Natural killer cell treated with Interleukin-12 subunit alpha and Interleukin-12 subunit beta and Interleukin-15 and Interleukin-18, amount 100 ng/mL, for 72 hours (primary cell): ENCODE data around the gene TMEM53. TPM values are rescaled to one million over a fixed set of nuclear protein-coding genes. Genes with fewer than 3 reads are reported as not detected.
A peak's percentile ranks its signal among the peaks of the same experiment; 100 is the strongest.

ENCODE experiments used
- ATAC-seq, 2 donors: fragments of 150-1000 bp; cut with Tn5 transposase in 1 of 2; sonication (Bioruptor Pico), chemical (Tn5 transposase) in 1 of 2; 2 replicates each; pipeline ENCODE4 v1.10.0; 2021
- DNase-seq: peaks from one replicate; pipeline ENCODE4 v3.0.0; 2022; ENCODE audit warnings: low spot score
- H3K27ac Mint-ChIP-seq, 2 donors: 1 replicate in 1 of 2; 2 replicates in 1 of 2; pipeline ENCODE4 v1.8.0; 2022; ENCODE audit warnings: mixed read lengths in 2 of 2, mild to moderate bottlenecking in 1 of 2, moderate library complexity in 1 of 2
- H3K27me3 Mint-ChIP-seq, 2 donors: 1 replicate in 1 of 2; 2 replicates in 1 of 2; pipeline ENCODE4 v1.8.0; 2022; ENCODE audit warnings: mixed read lengths in 2 of 2
- H3K36me3 Mint-ChIP-seq: one replicate; pipeline ENCODE4 v1.8.0; 2022; ENCODE audit warnings: mixed read lengths
- H3K4me1 Mint-ChIP-seq, 2 donors: 1 replicate in 1 of 2; 2 replicates in 1 of 2; pipeline ENCODE4 v1.8.0; 2022; ENCODE audit warnings: low read depth in 2 of 2, mixed read lengths in 2 of 2, mild to moderate bottlenecking in 1 of 2
- H3K4me3 Mint-ChIP-seq: one replicate; pipeline ENCODE4 v1.8.0; 2022; ENCODE audit warnings: mixed read lengths
- H3K9me3 Mint-ChIP-seq: 2 replicates; pipeline ENCODE4 v1.8.0; 2022; ENCODE audit warnings: mixed read lengths
- total RNA-seq, 2 donors: library from RNA; stranded (reverse); gene quantifications; one replicate each; pipeline ENCODE4 v1.2.3, GENCODE V29; 2022

Gene TMEM53
- total RNA-seq, 2 donors from 2014 or later: 2.8 to 3.8 TPM

DNA sequence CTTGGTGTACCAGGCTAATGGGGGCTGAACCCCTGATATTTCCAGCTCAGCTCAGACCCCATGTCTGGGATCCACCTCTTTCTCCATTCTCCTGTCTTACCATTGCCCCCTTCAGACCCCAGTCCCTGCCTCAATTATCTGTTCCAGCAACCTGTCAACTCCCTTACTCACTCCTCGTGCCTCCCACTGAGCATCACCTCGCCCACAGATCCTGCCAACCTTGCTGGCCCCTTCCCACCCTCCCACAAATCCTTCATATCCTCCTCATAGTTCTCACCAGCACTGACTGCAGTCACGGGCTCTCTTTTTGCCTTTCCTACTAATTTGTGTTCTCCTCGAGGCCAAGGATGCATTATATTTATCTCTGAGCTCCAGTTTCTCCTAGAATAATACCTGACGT, 62.9 kb downstream of the TMEM53 start:
- Mint-ChIP-seq H3K4me3 (no peak overlapping the region), H3K4me1 (no peaks in the 10 kb centered on the region), H3K27me3 (peaks cover 0 to 3% of the 10 kb centered on the region in 2 donors), H3K36me3 (no peaks in the 10 kb centered on the region), H3K9me3 (no peaks in the 10 kb centered on the region), H3K27ac (no peak overlapping the region)
- DNase-seq (no peak), ATAC-seq (no peak)

DNA sequence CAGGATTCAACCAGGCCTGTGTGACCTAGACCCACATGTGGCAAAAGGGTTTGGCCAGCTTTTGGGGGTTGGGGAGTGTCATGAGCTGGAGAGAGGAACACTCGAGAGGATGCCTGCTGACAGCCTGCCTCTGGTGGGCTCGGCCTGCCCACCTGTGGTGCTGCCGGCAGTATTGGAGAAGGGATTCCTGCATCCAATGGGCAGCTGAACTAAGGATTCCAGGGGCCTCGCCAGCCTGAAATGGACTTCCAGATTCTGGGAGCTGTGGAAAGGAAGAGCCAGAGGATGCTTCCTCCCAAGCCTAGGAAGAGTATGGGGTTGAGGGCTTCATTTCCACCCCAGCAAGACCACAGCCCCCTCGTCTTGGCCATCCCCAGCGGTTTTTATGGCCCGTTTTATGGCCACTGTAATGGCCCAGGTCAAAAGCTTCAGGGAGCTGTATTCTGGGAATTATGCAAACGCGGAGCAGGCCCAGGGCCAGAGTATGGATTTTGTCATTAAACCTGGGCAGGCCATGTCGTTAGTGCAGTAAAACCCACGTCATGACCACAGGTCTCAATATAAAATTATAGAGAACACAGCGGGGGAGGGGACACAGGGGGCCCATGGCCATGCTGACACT, 63.6 kb downstream of the TMEM53 start:
- H3K9me3 Mint-ChIP-seq: no peaks in the 10 kb centered on the region
- no peaks in the 10 kb centered on the region for H3K36me3 Mint-ChIP-seq
- DNase-seq: no peak
- ATAC-seq: no peak
- H3K27ac Mint-ChIP-seq: no peak overlapping the region
- peaks cover 0 to 3% of the 10 kb centered on the region in 2 donors for H3K27me3 Mint-ChIP-seq
- H3K4me3 Mint-ChIP-seq: no peak overlapping the region
- H3K4me1 Mint-ChIP-seq: no peaks in the 10 kb centered on the region

DNA sequence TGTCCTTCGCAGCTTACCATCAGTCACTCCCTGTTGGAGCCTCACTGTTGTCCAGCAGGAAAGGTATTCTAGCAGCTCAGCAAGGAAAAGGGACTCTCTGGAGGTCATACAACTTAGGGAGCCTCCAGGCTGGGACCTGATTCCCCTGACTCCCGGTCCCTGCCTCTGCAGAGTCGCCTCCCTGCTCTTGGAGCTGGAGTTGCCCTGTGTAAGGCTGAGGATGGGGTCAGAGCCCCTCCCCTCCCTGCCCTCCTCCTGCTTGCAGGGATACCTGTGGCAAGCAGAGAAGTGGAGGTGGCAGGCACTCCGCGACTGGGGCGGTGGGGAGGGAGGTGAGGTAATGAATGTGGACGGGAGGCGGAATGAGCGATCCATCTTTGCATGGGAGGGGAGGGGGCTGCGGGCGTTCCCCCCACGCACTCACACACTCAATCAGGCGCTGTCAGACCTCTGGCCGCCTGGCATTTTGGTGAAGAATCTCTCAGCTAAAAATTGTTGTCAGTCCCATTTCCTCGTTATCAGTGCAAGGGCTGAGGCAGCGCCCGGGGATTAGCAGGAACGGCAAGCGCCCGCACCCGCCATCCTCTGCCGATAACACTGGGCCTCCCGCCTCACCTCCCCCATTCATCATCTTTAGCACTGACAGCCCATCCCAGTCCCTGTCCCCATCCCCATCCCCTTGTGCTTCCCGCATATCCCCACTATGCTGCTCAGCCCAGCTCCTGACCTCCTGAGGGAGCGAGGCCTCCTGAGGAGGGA, 64.3 kb downstream of the TMEM53 start:
- Mint-ChIP-seq H3K4me1 (no peaks in the 10 kb centered on the region), H3K36me3 (no peaks in the 10 kb centered on the region)
- peak in 1 of 2 donors; percentile 25 for ATAC-seq

DNA sequence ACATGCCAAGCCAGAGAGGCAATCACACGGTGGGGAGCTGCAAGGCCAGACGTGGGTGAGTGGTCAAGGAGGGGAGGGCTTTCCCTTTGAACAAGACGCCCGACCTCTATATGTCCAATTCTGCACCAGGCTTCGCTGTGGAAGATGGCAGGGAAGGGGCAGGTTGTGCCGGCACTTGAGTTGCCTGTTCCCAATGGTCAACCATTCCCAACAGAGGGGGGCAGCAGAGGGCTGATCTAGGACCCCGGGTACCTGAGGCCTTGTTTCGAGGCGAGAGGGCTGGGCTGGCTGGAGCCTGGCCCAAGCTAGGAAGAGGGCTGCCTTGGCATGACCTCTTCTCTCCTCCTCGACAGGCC, 64.9 kb downstream of the TMEM53 start:
- Mint-ChIP-seq H3K4me1 (no peaks in the 10 kb centered on the region), H3K27ac (no peak overlapping the region), H3K9me3 (no peaks in the 10 kb centered on the region), H3K4me3 (no peak overlapping the region), H3K27me3 (peaks cover 0 to 3% of the 10 kb centered on the region in 2 donors), H3K36me3 (no peaks in the 10 kb centered on the region)
- ATAC-seq (peak in 1 of 2 donors; percentile 10), DNase-seq (no peak)

More for the DNA sequence above, 64.3 kb downstream of the TMEM53 start:
- H3K27ac Mint-ChIP-seq: no peak overlapping the region
- H3K4me3 Mint-ChIP-seq: no peak overlapping the region
- H3K9me3 Mint-ChIP-seq: no peaks in the 10 kb centered on the region
- no peak for DNase-seq
- peaks cover 0 to 3% of the 10 kb centered on the region in 2 donors for H3K27me3 Mint-ChIP-seq

DNA sequence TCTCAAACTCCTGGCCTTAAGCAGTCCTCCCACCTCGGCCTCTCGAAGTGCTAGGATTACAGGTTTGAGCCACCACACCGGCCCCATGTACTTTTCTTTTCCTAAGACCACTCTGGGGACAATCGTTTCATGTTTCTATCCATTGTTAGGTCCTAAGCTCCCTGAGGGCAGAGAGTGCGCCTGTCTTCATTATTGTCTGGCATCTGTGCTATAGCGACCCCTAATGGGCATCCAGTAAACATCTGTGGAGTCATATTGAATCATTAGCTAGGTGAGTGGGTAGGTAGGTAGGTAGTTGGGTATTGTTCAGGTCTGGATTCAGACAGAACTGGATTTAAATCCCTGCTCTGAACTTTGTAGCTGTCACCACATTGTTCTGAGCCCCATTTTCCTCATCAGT, 66.1 kb downstream of the TMEM53 start:
- Mint-ChIP-seq H3K9me3 (no peaks in the 10 kb centered on the region), H3K27me3 (peaks cover 0 to 3% of the 10 kb centered on the region in 2 donors), H3K36me3 (no peaks in the 10 kb centered on the region), H3K27ac (no peak overlapping the region), H3K4me3 (no peak overlapping the region), H3K4me1 (no peaks in the 10 kb centered on the region)
- DNase-seq (no peak), ATAC-seq (no peak)

DNA sequence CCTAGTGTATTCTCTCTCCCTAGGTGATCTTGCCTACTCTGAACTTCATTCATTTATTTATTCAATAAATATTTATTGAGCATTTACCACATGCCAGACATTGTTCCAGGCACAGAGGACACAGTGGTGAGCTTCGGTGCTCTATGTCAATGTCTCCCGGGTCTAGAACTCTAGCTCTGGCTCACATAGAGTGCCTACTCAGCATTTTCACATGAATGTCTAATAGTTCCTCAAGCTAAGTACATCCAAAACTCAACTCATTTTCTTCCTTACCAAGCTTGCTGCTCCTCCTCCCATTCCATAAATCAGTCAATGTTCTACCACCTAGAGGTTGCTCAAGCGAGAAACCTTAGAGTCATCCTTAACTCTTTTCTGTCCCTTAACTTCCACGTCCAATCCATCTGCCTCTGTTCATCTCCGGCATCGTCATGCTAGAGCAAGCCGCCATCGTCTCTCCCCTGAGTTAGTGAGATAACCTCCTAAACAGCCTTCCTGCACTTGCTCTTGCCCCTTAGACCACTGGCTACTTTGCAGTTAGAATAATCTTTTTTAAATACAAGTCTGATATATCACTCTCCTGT, 67.5 kb downstream of the TMEM53 start:
- no peaks in the 10 kb centered on the region for H3K9me3 Mint-ChIP-seq
- no peaks in the 10 kb centered on the region for H3K36me3 Mint-ChIP-seq
- ATAC-seq: no peak
- no peak overlapping the region for H3K27ac Mint-ChIP-seq
- no peak overlapping the region for H3K4me3 Mint-ChIP-seq
- H3K27me3 Mint-ChIP-seq: peaks cover 0 to 3% of the 10 kb centered on the region in 2 donors
- H3K4me1 Mint-ChIP-seq: no peaks in the 10 kb centered on the region
- DNase-seq: no peak

DNA sequence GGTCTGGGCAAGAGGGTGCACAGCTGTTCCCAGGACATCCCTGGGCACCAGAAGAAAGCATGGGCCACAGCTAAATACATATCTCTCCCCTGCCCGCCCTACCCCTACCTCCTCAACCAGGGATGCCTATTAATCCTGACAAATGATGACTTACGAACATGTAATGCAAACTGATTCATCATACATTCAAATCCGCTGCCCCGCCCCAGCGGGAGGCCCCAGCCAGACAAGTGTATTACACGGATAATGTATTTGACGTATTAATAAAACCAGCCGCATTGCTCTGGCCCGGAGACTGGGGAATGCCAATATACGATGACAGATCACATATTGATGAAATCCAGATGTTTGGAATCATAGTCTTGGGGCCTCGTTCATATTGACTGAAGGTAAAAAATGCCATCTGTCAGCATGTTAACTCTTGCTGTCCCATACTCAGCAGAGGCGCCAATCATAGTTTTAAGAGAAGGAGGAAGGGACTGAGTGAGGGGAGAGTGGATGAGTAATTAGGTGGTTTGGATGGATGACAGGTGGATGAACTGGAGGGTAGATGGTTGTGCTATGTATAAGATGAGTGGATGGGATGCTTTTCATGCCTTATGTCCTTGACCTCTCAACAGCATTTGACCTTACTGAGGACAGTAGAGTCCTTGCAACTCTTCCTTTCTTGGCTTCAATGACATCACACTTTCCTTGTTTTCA, 68.2 kb downstream of the TMEM53 start:
- no peak overlapping the region for H3K27ac Mint-ChIP-seq
- no peak overlapping the region for H3K4me3 Mint-ChIP-seq
- ATAC-seq (no peak), DNase-seq (no peak)
- no peaks in the 10 kb centered on the region for H3K9me3 Mint-ChIP-seq
- no peaks in the 10 kb centered on the region for H3K4me1 Mint-ChIP-seq
- H3K27me3 Mint-ChIP-seq: peaks cover 0 to 3% of the 10 kb centered on the region in 2 donors
- no peaks in the 10 kb centered on the region for H3K36me3 Mint-ChIP-seq

DNA sequence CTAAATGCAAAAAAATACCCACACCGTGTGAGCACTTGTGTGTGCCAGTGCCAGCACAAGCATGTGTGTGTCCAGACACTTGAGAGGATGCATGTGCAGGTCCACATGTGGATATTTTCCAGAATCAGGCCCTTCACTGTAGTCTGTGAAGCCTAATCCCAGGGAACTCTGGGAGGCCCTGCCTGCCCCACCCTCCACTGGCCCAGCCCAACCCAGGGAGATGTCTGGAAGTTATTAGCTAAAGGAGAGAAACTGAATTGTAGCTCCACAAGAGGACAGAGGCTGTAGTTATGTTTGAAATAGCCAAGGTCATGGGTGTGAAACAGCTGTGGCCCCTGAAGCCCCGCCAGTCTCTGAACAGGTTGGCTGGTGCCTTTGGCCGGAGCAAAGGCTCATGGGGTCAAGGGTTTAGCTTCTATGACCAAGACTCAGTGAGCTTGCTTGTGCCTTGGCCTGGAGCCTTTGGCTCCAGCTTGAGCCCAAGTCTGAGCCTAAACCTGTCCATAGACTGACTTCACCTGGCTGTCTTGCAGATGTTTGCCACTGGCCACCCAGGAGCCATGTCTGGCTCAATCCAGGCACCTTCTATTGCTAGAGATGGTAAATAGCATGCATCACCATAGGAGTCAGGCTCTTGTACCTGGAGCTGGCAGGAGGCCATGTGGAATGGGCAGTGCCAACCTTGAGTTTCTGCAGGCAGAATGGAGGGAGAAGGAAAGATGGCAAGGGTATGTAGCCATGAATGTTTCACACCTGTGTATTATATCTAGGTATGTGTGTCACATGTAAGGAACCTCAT, 69.9 kb downstream of the TMEM53 start:
- H3K27ac Mint-ChIP-seq: no peak overlapping the region
- no peaks in the 10 kb centered on the region for H3K36me3 Mint-ChIP-seq
- no peak overlapping the region for H3K4me3 Mint-ChIP-seq
- no peak for ATAC-seq
- H3K9me3 Mint-ChIP-seq: no peaks in the 10 kb centered on the region
- no peaks in the 10 kb centered on the region for H3K4me1 Mint-ChIP-seq
- peaks cover 0 to 3% of the 10 kb centered on the region in 2 donors for H3K27me3 Mint-ChIP-seq
- no peak for DNase-seq

DNA sequence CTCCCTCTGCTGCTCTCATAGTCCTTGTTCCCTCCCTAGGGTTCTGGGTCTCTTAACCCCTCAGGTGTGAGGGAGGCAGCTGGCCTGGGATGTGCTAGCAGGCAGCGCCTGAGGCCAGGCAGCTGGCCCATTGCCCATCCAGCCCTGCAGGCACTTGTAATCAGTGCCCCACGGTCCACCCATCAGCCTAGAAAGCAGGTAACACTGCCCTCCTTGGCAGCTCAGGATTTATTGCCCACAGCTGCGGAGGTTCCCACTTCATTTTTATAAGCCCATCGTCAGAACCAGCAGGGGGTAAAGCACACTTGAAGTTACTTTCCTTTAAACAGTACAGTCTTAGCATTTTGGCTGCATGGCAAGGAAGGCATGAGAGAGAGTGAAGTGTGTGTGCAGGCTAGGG, 70.6 kb downstream of the TMEM53 start:
- Mint-ChIP-seq H3K36me3 (no peaks in the 10 kb centered on the region), H3K9me3 (no peaks in the 10 kb centered on the region)
- no peak for DNase-seq

More for the DNA sequence above, 70.6 kb downstream of the TMEM53 start:
- no peak for ATAC-seq
- H3K4me3 Mint-ChIP-seq: no peak overlapping the region
- peaks cover 0 to 3% of the 10 kb centered on the region in 2 donors for H3K27me3 Mint-ChIP-seq
- no peaks in the 10 kb centered on the region for H3K4me1 Mint-ChIP-seq
- H3K27ac Mint-ChIP-seq: no peak overlapping the region

Other genes with a start within 250 kb of the TMEM53 start
- gene ARMH1, start 233 bp upstream of the TMEM53 start, total RNA-seq: 1 to 10 TPM; 1.8 to 8.7 TPM
- gene RNU5D-1, start 56.7 kb upstream of the TMEM53 start, total RNA-seq: not detected
- gene KIF2C, start 65.4 kb upstream of the TMEM53 start, total RNA-seq: 10 to 100 TPM; 44.5 to 97.0 TPM
- 1,000 to 10,000 TPM; 1,070 to 1,127 TPM for gene RPS8, start 101.1 kb upstream of the TMEM53 start, total RNA-seq
- under 1 TPM in 1 of 2 donors, not detected in 1; 0.47 TPM for gene BEST4, start 113.7 kb upstream of the TMEM53 start, total RNA-seq
- 10 to 100 TPM; 27.4 to 64.3 TPM for gene PLK3, start 125.9 kb upstream of the TMEM53 start, total RNA-seq
- not detected for gene DYNLT4, start 132.9 kb upstream of the TMEM53 start, total RNA-seq
- gene BTBD19, start 134.0 kb upstream of the TMEM53 start, total RNA-seq: 1 to 10 TPM; 1.7 to 6.4 TPM
- gene PTCH2, start 168.8 kb upstream of the TMEM53 start, total RNA-seq: 1 to 10 TPM; 1.9 TPM